GM21786 (cell line): ENCODE measurements around the gene DNAL4.
"Not testable (repeated sequence)": the region's sequence is repeated elsewhere in the genome, so short reads cannot be mapped to it uniquely, and the experiment has no call there.

Experiments used
- ATAC-seq: cut with Tn5 transposase; IDR thresholded peaks from one replicate; pipeline ENCODE4 v1.9.1; 2021; ENCODE audit not compliant: unreplicated experiment

DNAL4 gene

GRCh38 chr22:38827510-38827909 lies 33.6 kb upstream of the DNAL4 start:
- no peak for ATAC-seq

DNA sequence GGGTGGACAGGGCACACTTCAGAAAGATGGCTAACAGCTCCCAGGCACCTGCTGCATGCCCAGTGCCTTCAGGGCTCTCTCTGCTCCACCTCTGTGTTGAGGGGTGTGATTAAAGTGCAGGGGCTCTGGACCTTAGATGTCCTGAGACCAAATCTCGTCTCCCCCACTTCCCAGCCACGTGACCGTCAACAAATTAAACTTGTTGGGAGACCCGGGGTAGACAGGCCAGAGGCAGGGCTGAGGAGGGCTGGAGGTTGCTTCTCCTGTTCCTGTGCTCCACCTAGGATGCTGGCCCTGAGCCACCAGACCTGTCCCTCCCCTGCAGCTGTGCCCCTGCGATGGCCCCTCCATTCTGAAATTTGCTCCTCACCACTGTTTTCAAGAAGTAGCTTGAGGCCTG lies 32.9 kb upstream of the DNAL4 start:
- no peak for ATAC-seq

- no peak for ATAC-seq
These were observed 32.4 kb upstream of the DNAL4 start for GRCh38 chr22:38826386-38826785.

DNA sequence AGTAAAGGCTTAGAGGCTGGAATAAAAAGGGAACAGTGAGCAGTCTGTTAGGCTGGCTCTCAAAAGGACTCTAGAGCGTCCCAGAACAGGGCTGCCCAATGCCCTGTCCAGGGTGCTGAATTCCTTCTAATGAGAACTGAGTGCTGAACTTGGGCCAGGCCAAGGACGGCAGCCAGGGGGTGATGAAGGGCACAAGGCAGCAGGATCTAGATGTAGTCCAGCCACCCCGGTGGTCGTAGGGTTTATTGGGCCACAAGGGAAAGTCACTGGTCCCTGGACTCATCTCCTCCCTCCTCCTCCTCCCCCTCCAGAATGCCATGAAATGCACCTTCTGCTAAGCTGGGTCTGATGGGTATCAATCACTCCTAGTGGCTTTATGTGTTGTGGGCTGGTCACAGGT lies 30.6 kb upstream of the DNAL4 start:
- no peak for ATAC-seq

DNA sequence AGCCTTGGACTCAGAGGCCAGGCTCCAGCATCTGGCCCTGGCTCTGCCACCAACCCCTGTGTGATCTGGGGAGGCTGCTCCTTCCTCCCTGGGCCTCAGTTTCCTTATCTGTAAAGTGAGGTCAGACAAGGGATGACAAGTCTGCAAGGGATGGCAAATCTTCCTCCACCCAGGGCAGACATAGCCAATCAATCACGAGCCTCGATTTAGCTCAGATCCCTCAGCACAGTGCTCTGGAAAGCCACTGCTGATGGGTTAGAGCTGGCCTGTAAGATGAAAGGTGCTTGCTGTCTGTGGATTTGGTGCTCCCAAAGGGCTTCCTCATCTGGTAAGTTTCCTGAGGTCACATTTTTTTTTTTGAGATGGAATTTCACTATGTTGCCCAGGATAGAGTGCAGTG lies 29.7 kb upstream of the DNAL4 start:
- no peak for ATAC-seq

DNA sequence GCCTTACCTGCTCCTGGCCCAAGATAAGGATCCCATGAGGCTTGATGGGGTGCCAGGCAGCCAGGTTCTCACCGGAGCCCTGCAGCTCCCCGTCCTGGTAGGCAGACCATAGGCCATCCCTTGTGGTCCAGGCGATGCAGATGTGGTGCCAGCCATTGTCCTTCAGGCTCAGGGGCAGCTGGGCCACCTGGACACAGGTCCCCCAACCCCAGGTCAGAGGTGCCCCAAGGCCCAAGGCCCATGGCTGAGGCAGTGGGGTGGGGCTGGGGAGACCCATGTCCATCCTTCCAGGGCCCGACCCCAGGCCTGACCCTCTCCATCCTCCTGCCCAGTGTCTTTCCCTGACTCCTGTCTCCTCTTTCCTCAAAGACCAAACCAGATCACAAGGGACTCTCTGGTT lies 29.1 kb upstream of the DNAL4 start:
- ATAC-seq: no peak

DNA sequence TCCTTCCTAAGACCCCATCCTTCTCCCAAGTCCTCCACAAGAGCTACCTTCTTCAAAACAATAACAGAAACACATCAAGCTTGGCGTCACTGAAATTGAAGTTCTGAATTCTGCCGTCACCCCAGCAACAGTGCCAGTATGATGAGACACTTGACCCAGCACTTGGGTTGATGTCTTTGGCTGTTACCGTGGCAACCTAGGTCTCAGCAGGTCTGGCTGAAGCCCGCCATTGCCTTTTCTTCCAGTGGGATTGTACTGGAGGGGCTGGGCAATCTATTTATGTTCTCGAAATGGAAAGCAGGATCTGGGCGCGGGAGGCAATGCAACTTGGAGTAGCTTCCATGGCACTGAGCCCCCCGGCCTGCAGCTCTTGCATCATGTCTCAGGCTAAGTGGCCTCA lies 26.1 kb upstream of the DNAL4 start:
- no peak for ATAC-seq

DNA sequence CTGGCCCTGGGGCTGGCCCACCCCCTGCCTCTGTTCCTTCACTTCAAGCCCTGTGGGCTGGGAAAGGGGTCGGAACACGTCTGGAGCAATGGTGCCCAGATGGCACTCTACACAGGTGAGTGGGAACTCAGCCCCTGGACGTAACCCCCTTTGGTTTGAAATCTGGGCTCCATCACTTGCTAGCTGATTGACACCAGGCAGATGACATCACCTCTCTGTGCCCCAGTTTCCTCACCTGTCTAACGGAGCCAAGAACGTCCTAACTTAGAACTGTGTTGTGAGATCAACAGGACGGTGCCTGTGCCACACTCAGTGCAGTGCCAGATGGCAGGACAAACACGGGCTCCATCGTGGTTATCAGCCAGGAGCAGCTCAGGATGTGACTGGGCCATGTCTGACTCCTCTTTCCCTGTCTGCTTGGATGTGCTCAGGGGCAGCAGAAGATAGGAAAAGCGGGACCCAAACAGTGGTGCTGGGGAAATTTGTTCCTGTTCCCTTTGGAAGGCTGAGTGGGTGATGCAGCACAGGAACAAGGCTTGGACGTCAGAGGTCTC lies 25.5 kb upstream of the DNAL4 start:
- no peak for ATAC-seq

DNA sequence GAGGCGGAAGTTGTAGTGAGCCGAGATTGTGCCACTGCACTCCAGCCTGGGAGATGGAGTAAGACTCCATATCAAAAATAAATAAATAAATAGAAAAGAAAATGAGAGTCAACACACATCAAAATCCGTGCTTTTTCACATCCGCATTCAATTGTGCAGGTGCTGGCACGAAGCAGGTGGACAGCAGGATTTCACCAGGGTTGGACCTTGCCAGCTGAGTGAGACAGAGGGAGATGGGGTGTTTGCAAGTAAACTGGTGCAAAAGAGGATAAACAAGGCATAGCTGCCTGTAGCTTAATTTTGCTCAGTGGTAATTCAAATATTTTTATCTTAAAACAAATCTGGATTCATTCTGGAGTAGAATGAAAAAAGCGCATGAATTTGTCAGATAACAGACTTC lies 23.3 kb upstream of the DNAL4 start:
- ATAC-seq: no peak

DNA sequence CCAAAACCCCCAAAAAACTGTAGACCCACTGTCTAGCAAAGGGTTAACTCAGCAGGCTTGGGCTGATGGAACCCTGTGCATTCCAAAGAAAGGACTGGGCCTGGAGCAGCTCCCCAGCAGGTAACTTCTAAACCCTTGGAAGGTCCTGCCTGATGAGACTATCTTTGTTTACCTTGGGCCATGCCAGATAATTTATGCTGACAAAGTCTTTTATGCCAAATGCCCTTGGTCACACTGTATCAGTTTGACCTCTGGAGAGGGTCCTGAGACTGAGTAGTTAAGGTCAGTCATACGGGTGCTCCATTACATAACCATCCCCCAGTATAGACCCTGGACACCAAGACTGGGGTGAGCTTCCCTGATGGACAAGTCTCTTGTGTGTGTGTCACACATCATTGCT lies 21.9 kb upstream of the DNAL4 start:
- no peak for ATAC-seq

- ATAC-seq: no peak
These were observed 17.3 kb upstream of the DNAL4 start for GRCh38 chr22:38811241-38811640.

- ATAC-seq: not testable (repeated sequence)
These were observed 11.2 kb upstream of the DNAL4 start for GRCh38 chr22:38805041-38805593.

GRCh38 chr22:38802671-38803121 lies 8.8 kb upstream of the DNAL4 start:
- ATAC-seq: no peak

- ATAC-seq: no peak
These were observed 5.5 kb upstream of the DNAL4 start for GRCh38 chr22:38799265-38800002.

- ATAC-seq: no peak
These were observed 4.6 kb upstream of the DNAL4 start for GRCh38 chr22:38798496-38798895.

DNA sequence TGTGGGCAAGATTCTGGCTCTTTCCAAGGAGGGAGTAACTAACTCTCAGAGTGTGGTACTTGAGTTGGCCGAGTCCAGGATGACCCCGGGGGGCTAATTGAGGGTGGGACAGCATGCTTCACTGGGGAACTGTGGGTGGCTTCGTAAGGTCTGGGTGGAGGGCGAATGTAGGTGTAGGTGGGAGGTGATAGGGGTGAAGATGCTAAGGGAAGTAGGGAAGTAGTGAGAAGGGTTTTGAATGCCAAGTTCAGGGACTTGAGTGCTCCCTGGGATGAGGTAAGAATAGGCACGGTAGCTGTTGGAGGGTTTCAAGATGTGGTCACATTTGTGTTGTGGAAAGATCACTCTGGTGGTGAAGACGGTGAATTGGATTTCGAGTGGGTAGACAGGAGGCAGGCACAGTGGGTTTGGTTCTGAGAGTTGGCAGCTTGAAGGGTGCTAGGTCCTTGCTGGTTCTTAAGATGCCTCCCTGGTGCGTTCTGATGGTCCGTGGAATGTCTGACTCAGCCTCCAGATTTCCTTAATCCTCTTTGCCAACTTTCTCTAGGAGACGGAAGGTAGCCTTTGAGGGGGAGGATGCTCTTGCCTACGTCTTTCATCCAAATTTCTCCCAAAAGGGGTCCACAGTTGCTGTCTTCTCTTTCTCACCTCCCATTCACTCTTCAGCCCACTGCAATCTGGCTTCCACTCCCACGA lies 2.5 kb upstream of the DNAL4 start:
- ATAC-seq: no peak

DNA sequence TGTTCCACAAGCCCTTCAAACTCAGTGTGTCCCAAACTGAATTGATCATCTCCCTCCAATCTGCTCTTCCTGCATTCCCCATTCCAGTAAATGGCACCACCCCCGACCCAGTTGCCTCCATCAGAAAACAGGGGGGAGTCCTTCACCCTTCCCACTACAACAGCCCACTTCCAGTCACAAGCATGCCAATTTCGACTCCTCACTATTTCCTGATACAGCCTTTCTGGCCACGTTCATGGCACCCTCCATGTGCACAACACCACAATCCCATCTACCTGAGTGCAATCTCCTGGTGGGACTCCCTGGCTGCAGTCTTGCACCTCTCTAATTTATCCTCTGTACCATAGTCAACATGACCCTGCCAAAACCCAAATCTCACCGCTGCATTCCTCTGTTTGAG lies 1.6 kb upstream of the DNAL4 start:
- ATAC-seq: no peak

- no peak for ATAC-seq
These were observed 626 bp downstream of the DNAL4 start for GRCh38 chr22:38793317-38793716.

- no peak for ATAC-seq
These were observed 1.1 kb downstream of the DNAL4 start for GRCh38 chr22:38792833-38793232.

DNA sequence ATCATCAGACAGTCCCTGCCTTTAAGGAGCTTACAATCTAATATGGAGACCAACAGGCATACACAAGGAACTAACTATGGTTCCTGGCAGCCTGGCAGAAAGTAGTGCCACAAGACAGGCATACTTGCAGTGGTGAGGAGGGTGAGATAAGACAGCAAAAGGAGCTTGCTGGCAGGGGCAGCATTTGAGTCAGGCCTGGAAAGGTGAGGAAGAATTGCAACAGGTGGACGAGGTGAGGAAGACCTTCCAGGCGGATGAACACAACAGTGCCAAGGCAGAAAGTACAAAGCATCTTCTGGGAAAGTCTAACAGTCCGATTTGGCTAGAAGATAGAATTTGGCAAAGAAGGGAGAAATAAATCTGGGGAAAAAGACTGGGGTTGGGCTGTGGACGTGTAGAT lies 4.3 kb downstream of the DNAL4 start:
- no peak for ATAC-seq

DNA sequence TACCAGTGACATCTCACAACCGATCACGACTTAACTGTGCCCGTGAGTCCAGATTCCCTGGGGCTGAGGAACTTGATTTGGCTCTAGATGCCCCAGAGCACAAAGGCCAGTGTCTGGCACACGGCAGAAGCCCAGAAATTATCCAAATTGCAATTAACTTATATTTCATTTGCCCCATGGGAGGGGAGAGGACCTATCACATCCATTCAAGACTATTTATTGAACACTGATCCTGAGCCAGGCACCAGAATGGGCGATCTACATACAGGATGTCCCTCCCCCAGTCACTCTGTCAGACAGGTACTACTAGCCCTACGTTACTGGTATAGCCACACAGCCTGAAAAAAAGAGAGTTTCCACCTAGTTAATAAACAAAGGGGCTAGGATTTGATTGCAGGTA lies 5.1 kb downstream of the DNAL4 start:
- ATAC-seq: no peak
